Measurements from ENCODE around the gene HMGCS2.

The HMGCS2 gene

DNA sequence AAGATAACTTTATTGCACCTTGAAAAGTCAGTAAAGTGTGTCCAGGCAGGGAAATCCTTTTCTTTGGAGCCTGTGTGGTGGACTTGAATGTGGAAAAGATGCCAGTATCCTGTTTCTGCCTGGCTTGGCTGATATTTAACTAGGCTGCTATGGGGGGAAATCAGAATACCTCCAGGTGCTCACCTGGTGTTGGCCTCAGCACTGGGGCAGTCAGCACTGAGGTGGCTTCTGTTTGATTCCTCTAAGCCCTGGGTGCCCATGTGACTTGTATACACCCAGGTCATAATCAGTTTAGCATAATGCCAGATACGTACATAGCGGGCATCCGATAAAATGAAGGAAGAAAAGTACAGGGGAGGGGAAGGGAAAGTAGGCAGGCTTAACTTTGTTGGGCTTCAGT lies 49.7 kb downstream of the HMGCS2 start:
- H4K20me1 ChIP-seq (ENCODE audit: insufficient read depth, low read length): peaks cover 89% of the 10 kb centered on the region
- no peak overlapping the region for H3K27ac ChIP-seq (ENCODE audit: low read length)
- no peak overlapping the region for H3K9ac ChIP-seq (ENCODE audit: low read depth, low read length)
- DNase-seq: no peak
- peaks cover 37% of the 10 kb centered on the region for H3K4me1 ChIP-seq (ENCODE audit: insufficient read depth, low read length)
- ATAC-seq (ENCODE audit: insufficient read depth, low read depth): no peak
- H3K36me3 ChIP-seq (ENCODE audit: insufficient read depth, low read length): peaks cover 87% of the 10 kb centered on the region
- no peak overlapping the region for H3K4me3 ChIP-seq (ENCODE audit: low read depth in 1 of 2, low read length in 2 of 2)
- no peaks in the 10 kb centered on the region for H3K27me3 ChIP-seq (ENCODE audit: insufficient read depth, low read length, poor library complexity)
- H3K9me3 ChIP-seq (ENCODE audit: insufficient read depth, low read length, severe bottlenecking): no peaks in the 10 kb centered on the region
- peaks cover 95% of the 10 kb centered on the region for H3K79me2 ChIP-seq (ENCODE audit: insufficient read depth, low read length)
- H3K4me2 ChIP-seq (ENCODE audit: insufficient read depth, low read length): no peak overlapping the region
- TF ChIP-seq EZH2 (IDR thresholded peaks at IDR 0.05; ENCODE audit: borderline replicate concordance, low read depth, low read length, severe bottlenecking) (no peak), CTCF (IDR thresholded peaks at IDR 0.05; ENCODE audit: borderline replicate concordance, extremely low read depth, low read length, poor library complexity, severe bottlenecking) (no peak)
- H2AFZ ChIP-seq (ENCODE audit: low read depth, low read length): no peak overlapping the region

GRCh38 chr1:119718409-119718808 lies 50.3 kb downstream of the HMGCS2 start:
- Histone ChIP-seq H3K79me2 (ENCODE audit: insufficient read depth, low read length) (peaks cover 95% of the 10 kb centered on the region), H4K20me1 (ENCODE audit: insufficient read depth, low read length) (peaks cover 89% of the 10 kb centered on the region), H3K27me3 (ENCODE audit: insufficient read depth, low read length, poor library complexity) (no peaks in the 10 kb centered on the region), H3K4me2 (ENCODE audit: insufficient read depth, low read length) (peak overlapping the region; percentile 29), H3K4me1 (ENCODE audit: insufficient read depth, low read length) (peaks cover 42% of the 10 kb centered on the region), H3K27ac (ENCODE audit: low read length) (no peak overlapping the region; the same call in 1 of the 2 replicates), H3K4me3 (ENCODE audit: low read depth in 1 of 2, low read length in 2 of 2) (no peak overlapping the region), H3K36me3 (ENCODE audit: insufficient read depth, low read length) (peaks cover 87% of the 10 kb centered on the region), H3K9ac (ENCODE audit: low read depth, low read length) (no peak overlapping the region), H3K9me3 (ENCODE audit: insufficient read depth, low read length, severe bottlenecking) (no peaks in the 10 kb centered on the region), H2AFZ (ENCODE audit: low read depth, low read length) (no peak overlapping the region)
- no peak for TF ChIP-seq CTCF (IDR thresholded peaks at IDR 0.05; ENCODE audit: borderline replicate concordance, extremely low read depth, low read length, poor library complexity, severe bottlenecking)
- TF ChIP-seq EZH2 (IDR thresholded peaks at IDR 0.05; ENCODE audit: borderline replicate concordance, low read depth, low read length, severe bottlenecking): no peak
- DNase-seq (no peak), ATAC-seq (ENCODE audit: insufficient read depth, low read depth) (no peak)

DNA sequence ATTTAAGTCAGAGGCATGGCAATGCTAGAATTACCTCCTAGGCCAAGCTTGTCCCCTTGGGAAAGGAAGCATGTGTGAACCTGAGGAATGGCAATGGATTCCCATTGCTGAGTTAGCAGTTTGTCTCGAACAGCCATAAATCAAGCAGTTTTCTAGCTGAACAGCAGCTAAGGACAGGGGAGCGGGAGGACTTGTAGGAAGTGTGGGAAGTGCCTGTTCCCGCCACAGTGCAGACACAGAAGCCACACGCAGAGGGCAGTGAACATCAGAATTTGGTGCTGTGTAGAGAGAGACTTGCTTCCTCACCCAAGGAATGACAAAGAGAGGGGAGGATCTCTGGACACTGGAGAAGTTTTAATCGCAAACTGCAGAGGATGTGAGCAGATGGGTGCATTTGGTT lies 53.2 kb downstream of the HMGCS2 start:
- peak; percentile 19 for TF ChIP-seq CTCF (IDR thresholded peaks at IDR 0.05; ENCODE audit: borderline replicate concordance, extremely low read depth, low read length, poor library complexity, severe bottlenecking)
- TF ChIP-seq EZH2 (IDR thresholded peaks at IDR 0.05; ENCODE audit: borderline replicate concordance, low read depth, low read length, severe bottlenecking): no peak
- peaks cover 60% of the 10 kb centered on the region for H3K36me3 ChIP-seq (ENCODE audit: insufficient read depth, low read length)
- H3K79me2 ChIP-seq (ENCODE audit: insufficient read depth, low read length): peaks cover 88% of the 10 kb centered on the region
- no peaks in the 10 kb centered on the region for H3K27me3 ChIP-seq (ENCODE audit: insufficient read depth, low read length, poor library complexity)
- peak overlapping the region; percentile 58 for H3K27ac ChIP-seq (ENCODE audit: low read length)
- H2AFZ ChIP-seq (ENCODE audit: low read depth, low read length): no peak overlapping the region
- H3K4me2 ChIP-seq (ENCODE audit: insufficient read depth, low read length): peak overlapping the region; percentile 87
- H3K9me3 ChIP-seq (ENCODE audit: insufficient read depth, low read length, severe bottlenecking): no peaks in the 10 kb centered on the region
- peaks cover 68% of the 10 kb centered on the region for H4K20me1 ChIP-seq (ENCODE audit: insufficient read depth, low read length)
- peak overlapping the region in 1 of 2 experiments; percentile 95; a peak in 2 of 4 replicates for H3K4me3 ChIP-seq (ENCODE audit: low read depth in 1 of 2, low read length in 2 of 2)
- peaks cover 51% of the 10 kb centered on the region for H3K4me1 ChIP-seq (ENCODE audit: insufficient read depth, low read length)
- DNase-seq: no peak
- no peak for ATAC-seq (ENCODE audit: insufficient read depth, low read depth)
- H3K9ac ChIP-seq (ENCODE audit: low read depth, low read length): peak overlapping the region; percentile 97; the same call in 1 of the 2 replicates
